ENCODE results near the gene DTNB. TPM values are rescaled to one million over a fixed set of nuclear protein-coding genes. Genes with fewer than 3 reads are reported as not detected.

The DTNB gene
- total RNA-seq, 1 donor from 2014 or later = 28.9 TPM

DNA sequence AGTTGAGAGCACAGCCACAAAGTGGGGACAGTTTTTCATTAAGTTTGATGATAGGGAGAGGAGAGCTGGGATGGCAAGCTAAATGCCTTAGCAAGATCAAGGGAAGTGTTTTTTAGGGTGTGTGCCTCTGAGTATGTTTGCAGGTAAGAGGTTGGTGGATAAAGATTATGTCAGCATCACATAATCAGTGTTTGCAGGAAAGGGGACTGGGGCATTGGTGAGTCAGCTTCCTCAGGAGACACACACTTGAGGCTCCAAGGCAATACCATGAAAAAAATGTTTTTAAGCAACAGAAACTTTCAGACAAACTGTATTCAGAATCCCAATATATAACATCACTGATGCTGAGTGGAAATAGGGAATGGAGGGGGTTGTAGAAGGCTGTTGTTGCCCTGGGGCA is 25.4 kb upstream of the DTNB start:
- H3K27me3 Mint-ChIP-seq (ENCODE audit: insufficient read depth) = no peaks in the 10 kb centered on the region
- H3K27ac Mint-ChIP-seq = no peak overlapping the region
- no peak for DNase-seq (ENCODE audit: low spot score)
- H3K9me3 Mint-ChIP-seq = no peaks in the 10 kb centered on the region
- intact Hi-C loops (cut with micrococcal nuclease) = no loop called here
- H3K4me3 Mint-ChIP-seq = no peak overlapping the region
- no peaks in the 10 kb centered on the region for H3K36me3 Mint-ChIP-seq (ENCODE audit: low read depth)
- H3K4me1 Mint-ChIP-seq (ENCODE audit: low read depth) = peaks cover 6% of the 10 kb centered on the region

- H3K4me1 Mint-ChIP-seq (ENCODE audit: low read depth) = peaks cover 6% of the 10 kb centered on the region
- H3K27ac Mint-ChIP-seq = no peak overlapping the region
- no peak overlapping the region for H3K4me3 Mint-ChIP-seq
- H3K9me3 Mint-ChIP-seq = no peaks in the 10 kb centered on the region
- DNase-seq (ENCODE audit: low spot score) = no peak
- H3K36me3 Mint-ChIP-seq (ENCODE audit: low read depth) = no peaks in the 10 kb centered on the region
- intact Hi-C loops (cut with micrococcal nuclease) = no loop called here
- no peaks in the 10 kb centered on the region for H3K27me3 Mint-ChIP-seq (ENCODE audit: insufficient read depth)
Measured at GRCh38 chr2:25697559-25698341, 24.4 kb upstream of the DTNB start.

GRCh38 chr2:25692737-25693445 is 19.5 kb upstream of the DTNB start:
- intact Hi-C loops (cut with micrococcal nuclease) = no loop called here
- no peaks in the 10 kb centered on the region for H3K27me3 Mint-ChIP-seq (ENCODE audit: insufficient read depth)
- H3K27ac Mint-ChIP-seq = no peak overlapping the region
- no peaks in the 10 kb centered on the region for H3K4me1 Mint-ChIP-seq (ENCODE audit: low read depth)
- no peaks in the 10 kb centered on the region for H3K36me3 Mint-ChIP-seq (ENCODE audit: low read depth)
- no peak for DNase-seq (ENCODE audit: low spot score)
- H3K4me3 Mint-ChIP-seq = no peak overlapping the region
- no peaks in the 10 kb centered on the region for H3K9me3 Mint-ChIP-seq

- intact Hi-C loops (cut with micrococcal nuclease) = no loop called here
- H3K27ac Mint-ChIP-seq = no peak overlapping the region
- no peaks in the 10 kb centered on the region for H3K9me3 Mint-ChIP-seq
- no peaks in the 10 kb centered on the region for H3K4me1 Mint-ChIP-seq (ENCODE audit: low read depth)
- H3K4me3 Mint-ChIP-seq = no peak overlapping the region
- H3K36me3 Mint-ChIP-seq (ENCODE audit: low read depth) = no peaks in the 10 kb centered on the region
- DNase-seq (ENCODE audit: low spot score) = no peak
- no peaks in the 10 kb centered on the region for H3K27me3 Mint-ChIP-seq (ENCODE audit: insufficient read depth)
Measured at GRCh38 chr2:25692143-25692542, 18.8 kb upstream of the DTNB start.

GRCh38 chr2:25690058-25690457 is 16.7 kb upstream of the DTNB start:
- intact Hi-C loops (cut with micrococcal nuclease) = no loop called here
- H3K27me3 Mint-ChIP-seq (ENCODE audit: insufficient read depth) = no peaks in the 10 kb centered on the region
- H3K4me1 Mint-ChIP-seq (ENCODE audit: low read depth) = no peaks in the 10 kb centered on the region
- no peak overlapping the region for H3K27ac Mint-ChIP-seq
- H3K36me3 Mint-ChIP-seq (ENCODE audit: low read depth) = no peaks in the 10 kb centered on the region
- DNase-seq (ENCODE audit: low spot score) = no peak
- H3K9me3 Mint-ChIP-seq = no peaks in the 10 kb centered on the region
- no peak overlapping the region for H3K4me3 Mint-ChIP-seq

- H3K27ac Mint-ChIP-seq = no peak overlapping the region
Measured at GRCh38 chr2:25688236-25688635, 14.9 kb upstream of the DTNB start.

DNA sequence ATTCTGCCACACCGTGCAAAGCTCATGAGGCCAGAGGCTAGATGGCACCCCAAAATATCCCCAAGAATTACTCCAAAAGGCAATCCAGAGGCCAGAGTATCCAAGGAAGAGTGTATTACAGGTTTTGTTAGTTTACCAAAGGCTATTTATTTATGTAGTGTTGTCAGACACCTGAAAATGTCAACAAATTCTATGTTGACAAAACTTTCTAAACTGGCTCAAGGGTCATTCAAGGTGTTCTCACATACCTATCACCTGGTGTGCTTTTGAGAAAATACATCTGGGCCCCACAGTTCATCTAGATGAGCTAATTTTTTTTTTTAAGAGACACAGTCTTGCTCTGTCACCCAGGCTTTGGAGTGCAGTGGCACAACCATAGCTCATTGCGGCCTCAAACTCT is 12.4 kb upstream of the DTNB start:
- no peak overlapping the region for H3K4me3 Mint-ChIP-seq
- no peak overlapping the region for H3K27ac Mint-ChIP-seq
- H3K9me3 Mint-ChIP-seq = no peaks in the 10 kb centered on the region
- H3K36me3 Mint-ChIP-seq (ENCODE audit: low read depth) = no peaks in the 10 kb centered on the region
- no peaks in the 10 kb centered on the region for H3K4me1 Mint-ChIP-seq (ENCODE audit: low read depth)
- intact Hi-C loops (cut with micrococcal nuclease) = no loop called here
- DNase-seq (ENCODE audit: low spot score) = no peak
- H3K27me3 Mint-ChIP-seq (ENCODE audit: insufficient read depth) = peaks cover 8% of the 10 kb centered on the region

More at GRCh38 chr2:25688236-25688635, 14.9 kb upstream of the DTNB start:
- Mint-ChIP-seq H3K27me3 (ENCODE audit: insufficient read depth) (peaks cover 5% of the 10 kb centered on the region), H3K9me3 (no peaks in the 10 kb centered on the region), H3K4me3 (no peak overlapping the region), H3K36me3 (ENCODE audit: low read depth) (no peaks in the 10 kb centered on the region), H3K4me1 (ENCODE audit: low read depth) (no peaks in the 10 kb centered on the region)
- intact Hi-C loops (cut with micrococcal nuclease) = no loop called here
- DNase-seq (ENCODE audit: low spot score) = no peak

DNA sequence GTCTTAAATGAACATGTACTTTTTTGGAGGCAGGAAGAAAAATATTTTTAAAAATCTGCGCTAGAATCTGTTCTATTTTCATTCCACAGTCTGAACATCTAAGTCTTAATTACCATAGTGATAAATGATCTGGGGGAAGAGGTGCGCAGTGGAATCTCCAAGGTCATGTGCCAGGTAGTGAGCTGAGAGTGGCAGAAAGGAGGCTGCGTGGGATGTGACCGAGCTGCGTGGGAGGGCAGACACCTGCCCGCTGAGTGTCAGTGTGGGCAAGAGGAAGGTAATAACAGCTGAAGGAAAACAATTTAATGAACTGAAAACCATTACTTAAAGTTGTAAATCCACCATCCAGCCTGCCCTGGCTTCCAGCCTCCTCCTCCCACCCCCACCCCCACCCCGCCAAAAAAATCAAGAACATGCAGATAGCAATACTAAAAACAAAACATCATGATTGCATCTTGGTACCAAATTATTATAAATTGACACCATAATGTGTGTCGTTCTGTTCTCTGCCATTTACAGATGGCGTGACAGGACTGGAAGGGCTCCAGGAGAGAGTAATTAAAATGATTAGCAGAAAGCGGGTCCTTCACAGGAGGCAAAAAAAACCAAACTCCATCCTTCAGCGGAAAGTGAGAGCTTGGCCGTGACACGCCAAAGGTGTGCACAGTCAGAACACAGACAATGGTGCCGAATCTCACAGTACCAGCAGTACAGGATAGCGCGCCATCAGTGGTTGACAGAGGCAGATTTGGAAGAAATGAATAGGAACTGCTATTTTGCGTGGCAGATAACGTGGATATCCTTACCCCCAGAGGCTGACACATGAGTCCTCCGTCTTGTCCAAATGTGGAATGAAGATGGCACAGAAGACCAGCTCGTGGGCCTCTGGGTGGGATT is 11.4 kb upstream of the DTNB start:
- H3K9me3 Mint-ChIP-seq = no peaks in the 10 kb centered on the region
- H3K27ac Mint-ChIP-seq = no peak overlapping the region
- no peaks in the 10 kb centered on the region for H3K4me1 Mint-ChIP-seq (ENCODE audit: low read depth)
- no peaks in the 10 kb centered on the region for H3K36me3 Mint-ChIP-seq (ENCODE audit: low read depth)
- no peak for DNase-seq (ENCODE audit: low spot score)
- H3K4me3 Mint-ChIP-seq = no peak overlapping the region
- peaks cover 8% of the 10 kb centered on the region for H3K27me3 Mint-ChIP-seq (ENCODE audit: insufficient read depth)
- intact Hi-C loops (cut with micrococcal nuclease) = no loop called here

DNA sequence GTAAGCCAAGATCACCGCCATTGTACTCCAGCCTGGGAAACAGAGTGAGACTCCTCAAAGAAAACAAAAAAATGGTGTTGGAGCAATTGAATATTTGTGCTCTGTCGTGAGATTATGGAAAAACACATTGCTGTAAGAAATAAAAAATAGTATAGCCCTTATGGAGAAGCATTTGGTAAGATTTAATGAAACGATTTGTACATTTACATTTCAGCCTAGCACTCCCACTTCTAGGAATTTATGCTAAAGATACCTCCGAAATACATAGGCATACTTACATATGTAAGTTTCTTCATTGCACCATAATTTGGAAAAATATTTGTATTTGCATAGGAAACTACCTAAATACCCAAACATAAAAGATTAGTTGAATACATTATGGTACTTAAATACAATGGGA is 8.7 kb upstream of the DTNB start:
- no peak for DNase-seq (ENCODE audit: low spot score)
- H3K4me1 Mint-ChIP-seq (ENCODE audit: low read depth) = no peaks in the 10 kb centered on the region
- no peak overlapping the region for H3K4me3 Mint-ChIP-seq
- H3K27me3 Mint-ChIP-seq (ENCODE audit: insufficient read depth) = peaks cover 8% of the 10 kb centered on the region
- H3K27ac Mint-ChIP-seq = no peak overlapping the region
- H3K36me3 Mint-ChIP-seq (ENCODE audit: low read depth) = no peaks in the 10 kb centered on the region
- intact Hi-C loops (cut with micrococcal nuclease) = no loop called here
- no peaks in the 10 kb centered on the region for H3K9me3 Mint-ChIP-seq

GRCh38 chr2:25677877-25678276 is 4.5 kb upstream of the DTNB start:
- Mint-ChIP-seq H3K9me3 (no peaks in the 10 kb centered on the region), H3K36me3 (ENCODE audit: low read depth) (no peaks in the 10 kb centered on the region), H3K27ac (no peak overlapping the region), H3K4me1 (ENCODE audit: low read depth) (peaks cover 4% of the 10 kb centered on the region), H3K27me3 (ENCODE audit: insufficient read depth) (peaks cover 14% of the 10 kb centered on the region), H3K4me3 (no peak overlapping the region)
- no peak for DNase-seq (ENCODE audit: low spot score)
- intact Hi-C loops (cut with micrococcal nuclease) = no loop called here

DNA sequence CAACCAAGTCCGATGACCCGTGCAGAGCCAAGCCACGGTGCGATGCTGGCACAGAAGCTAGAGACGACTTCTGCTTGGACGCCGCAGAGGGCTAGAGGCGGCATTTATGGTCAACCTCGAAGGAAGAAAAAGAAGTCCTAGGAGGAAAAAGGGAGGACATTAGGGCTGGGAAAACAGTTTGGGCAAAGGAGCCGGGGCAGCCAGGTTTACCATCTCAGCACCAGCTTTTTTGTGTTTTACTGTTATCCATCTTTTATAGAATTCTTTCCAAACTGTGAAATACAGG is 643 bp upstream of the DTNB start:
- intact Hi-C loops (cut with micrococcal nuclease) = loop anchor here (2.0 kb wide), 1 partner anchor 67 kb away; no protein-coding TSS in a partner anchor
- Mint-ChIP-seq H3K4me1 (ENCODE audit: low read depth) (peaks cover 34% of the 10 kb centered on the region), H3K36me3 (ENCODE audit: low read depth) (no peaks in the 10 kb centered on the region), H3K27ac (peak overlapping the region; percentile 82), H3K9me3 (no peaks in the 10 kb centered on the region), H3K4me3 (peak overlapping the region; percentile 83), H3K27me3 (ENCODE audit: insufficient read depth) (peaks cover 22% of the 10 kb centered on the region)
- peak; percentile 5 for DNase-seq (ENCODE audit: low spot score)

DNA sequence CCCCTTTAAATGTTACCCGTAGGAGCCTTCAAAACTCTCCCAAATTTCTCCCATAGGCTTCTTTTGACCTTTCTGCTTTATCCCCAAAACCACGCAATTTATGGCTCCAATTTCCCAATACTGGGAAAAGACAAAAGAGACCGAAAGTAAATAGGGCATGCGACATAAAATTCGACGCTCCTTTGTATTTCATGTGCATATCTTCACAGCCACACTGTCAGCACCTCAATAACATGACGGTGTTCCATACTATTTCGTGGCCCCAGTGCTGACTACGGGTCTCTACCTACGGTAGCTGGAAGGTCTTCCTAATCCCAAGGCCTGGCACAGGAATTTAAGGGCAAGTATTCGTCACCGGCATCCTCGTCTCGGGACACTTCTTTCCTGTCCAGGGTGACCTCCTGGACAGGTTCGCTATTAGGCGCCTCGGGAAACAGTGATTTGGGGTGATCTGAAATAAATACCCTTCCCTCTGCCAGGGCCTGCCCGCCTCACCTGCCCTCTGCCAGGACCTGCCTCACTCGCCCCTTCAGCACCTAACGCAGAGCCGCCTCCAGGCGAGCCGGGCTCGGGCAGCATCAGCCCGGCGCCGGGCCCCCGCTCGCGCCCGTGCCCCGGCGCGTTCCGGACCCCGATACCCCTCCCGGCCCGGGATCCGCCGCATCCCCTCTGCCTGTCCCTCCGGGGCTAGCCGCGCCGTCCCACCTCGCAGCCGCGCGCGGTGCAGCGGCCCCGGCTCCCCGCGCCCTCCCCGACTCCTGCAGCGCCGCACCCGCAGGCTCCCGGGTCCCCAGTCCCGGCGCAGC is 680 bp downstream of the DTNB start:
- H3K4me1 Mint-ChIP-seq (ENCODE audit: low read depth) = peaks cover 38% of the 10 kb centered on the region
- H3K27ac Mint-ChIP-seq = peak overlapping the region; percentile 56

More for the DNA sequence above, 680 bp downstream of the DTNB start:
- Mint-ChIP-seq H3K36me3 (ENCODE audit: low read depth) (peaks cover 1% of the 10 kb centered on the region), H3K9me3 (no peaks in the 10 kb centered on the region), H3K27me3 (ENCODE audit: insufficient read depth) (peaks cover 26% of the 10 kb centered on the region), H3K4me3 (peak overlapping the region; percentile 82)
- peak; percentile 58 for DNase-seq (ENCODE audit: low spot score)
- intact Hi-C loops (cut with micrococcal nuclease) = loop anchor here (1.0 to 2.0 kb wide), 2 partner anchors 180 to 206 kb away; partner anchors contain the start of gene ASXL2

All from activated T-helper 1 cell treated with anti-CD3 and anti-CD28 coated beads, Interleukin-12 subunit alpha, Interleukin-12 subunit beta, Interleukin-2, Interleukin-4 antibody, amounts not matched to agents 30 ng/mL and 10 ng/mL and 1 ng/mL, durations not matched to agents 14 hours and 24 hours and 36 hours (primary cell).